GM23248 (cell line): ENCODE measurements around the gene KCNH3. TPM values are rescaled to one million over a fixed set of nuclear protein-coding genes. Genes with fewer than 3 reads are reported as not detected.
A peak's percentile ranks its signal among the peaks of the same experiment; 100 is the strongest.

ENCODE experiments used
- DNase-seq: peaks from one replicate; pipeline ENCODE4 v3.0.0-alpha.2; 2015
- H2AFZ ChIP-seq: fragments of 200-600 bp; sonication (generic); 2 replicates; pipeline ENCODE4 v1.6.1; 2016; ENCODE audit warnings: antibody characterized with exemption
- H3F3A ChIP-seq: fragments of 200-600 bp; sonication (generic); 2 replicates; pipeline ENCODE4 v1.6.1; 2016; ENCODE audit warnings: mild to moderate bottlenecking, antibody characterized with exemption, mixed run types; ENCODE audit not compliant: insufficient read depth
- H3K27ac ChIP-seq: fragments of 200-600 bp; sonication (generic); 2 replicates; pipeline ENCODE4 v1.5.1; 2016; ENCODE audit warnings: mild to moderate bottlenecking
- H3K27me3 ChIP-seq: fragments of 200-600 bp; sonication (generic); replicated peaks from 2 replicates; pipeline ENCODE4 v1.6.1; 2016; ENCODE audit warnings: mild to moderate bottlenecking; ENCODE audit not compliant: insufficient read depth
- H3K36me3 ChIP-seq: fragments of 200-600 bp; sonication (generic); 2 replicates; pipeline ENCODE4 v1.6.1; 2016; ENCODE audit warnings: low read depth, mild to moderate bottlenecking
- H3K4me1 ChIP-seq: fragments of 200-600 bp; sonication (generic); 2 replicates; pipeline ENCODE4 v1.6.1; 2016; ENCODE audit warnings: mild to moderate bottlenecking; ENCODE audit not compliant: insufficient read depth
- H3K4me2 ChIP-seq: fragments of 200-600 bp; sonication (generic); one replicate; pipeline ENCODE4 v1.6.1; 2016; ENCODE audit warnings: mild to moderate bottlenecking; ENCODE audit not compliant: unreplicated experiment
- H3K4me3 ChIP-seq: fragments of 200-600 bp; sonication (generic); 2 replicates; pipeline ENCODE4 v1.5.1; 2016; ENCODE audit warnings: mild to moderate bottlenecking
- H3K79me2 ChIP-seq: fragments of 200-600 bp; sonication (generic); 2 replicates; pipeline ENCODE4 v1.6.1; 2016; ENCODE audit warnings: mild to moderate bottlenecking; ENCODE audit not compliant: insufficient read depth
- H3K9ac ChIP-seq: fragments of 200-600 bp; sonication (generic); 2 replicates; pipeline ENCODE4 v1.6.1; 2016; ENCODE audit warnings: mild to moderate bottlenecking
- H3K9me2 ChIP-seq: fragments of 200-600 bp; sonication (generic); 2 replicates; pipeline ENCODE4 v1.6.1; 2016; ENCODE audit warnings: mixed run types, mild to moderate bottlenecking, moderate library complexity; ENCODE audit not compliant: insufficient read depth
- H3K9me3 ChIP-seq: fragments of 200-600 bp; sonication (generic); one replicate; pipeline ENCODE4 v1.6.1; 2017; ENCODE audit warnings: low read depth
- H4K20me1 ChIP-seq: fragments of 200-600 bp; sonication (generic); 2 replicates; pipeline ENCODE4 v1.6.0; 2016; ENCODE audit not compliant: insufficient read depth
- EZH2 ChIP-seq: fragments of 200-600 bp; sonication (generic); IDR thresholded peaks from 2 replicates; pipeline ENCODE4 v1.6.1; 2018; ENCODE audit warnings: antibody characterized with exemption, mild to moderate bottlenecking; ENCODE audit not compliant: insufficient read depth, poor library complexity, severe bottlenecking
- EZH2phosphoT487 ChIP-seq: fragments of 200-600 bp; sonication (generic); IDR thresholded peaks from 2 replicates; pipeline ENCODE4 v1.6.1; 2018; ENCODE audit warnings: antibody characterized with exemption, moderate library complexity, mild to moderate bottlenecking, low read depth; ENCODE audit not compliant: insufficient read depth
- WGBS, 2 experiments: methylation state at CpG; one replicate each; pipeline ENCODE4 v1.1.6; 2015 to 2017; ENCODE audit warnings: low lambda C conversion rate in 2 of 2, low coverage in 1 of 2; ENCODE audit errors: missing lambda C conversion rate in 2 of 2; 5-methylcytosine and 5-hydroxymethylcytosine counted together
- in situ Hi-C: fragments of 300-500 bp; cut with MboI; formaldehyde crosslinking; loops from 2 replicates; pipeline ENCODE4 v1.15.0; 2020
- polyA plus RNA-seq: library from polyadenylated mRNA; unstranded; fragments of >200 nt; fragmentation: Nextera tagmentation; extraction: Ambion mirVana; gene quantifications from 2 replicates; pipeline ENCODE4 v1.2.1, GENCODE V29; 2016
- total RNA-seq: library from RNA; depleted of rRNA; stranded (reverse); fragments of >200 nt; shearing (Covaris generic); gene quantifications from 2 replicates; pipeline ENCODE4 v1.2.3, GENCODE V29; 2014

KCNH3 gene
- total and polyA plus RNA-seq, 2 experiments from 2014 or later: 0.09 TPM; not detected in 1

DNA sequence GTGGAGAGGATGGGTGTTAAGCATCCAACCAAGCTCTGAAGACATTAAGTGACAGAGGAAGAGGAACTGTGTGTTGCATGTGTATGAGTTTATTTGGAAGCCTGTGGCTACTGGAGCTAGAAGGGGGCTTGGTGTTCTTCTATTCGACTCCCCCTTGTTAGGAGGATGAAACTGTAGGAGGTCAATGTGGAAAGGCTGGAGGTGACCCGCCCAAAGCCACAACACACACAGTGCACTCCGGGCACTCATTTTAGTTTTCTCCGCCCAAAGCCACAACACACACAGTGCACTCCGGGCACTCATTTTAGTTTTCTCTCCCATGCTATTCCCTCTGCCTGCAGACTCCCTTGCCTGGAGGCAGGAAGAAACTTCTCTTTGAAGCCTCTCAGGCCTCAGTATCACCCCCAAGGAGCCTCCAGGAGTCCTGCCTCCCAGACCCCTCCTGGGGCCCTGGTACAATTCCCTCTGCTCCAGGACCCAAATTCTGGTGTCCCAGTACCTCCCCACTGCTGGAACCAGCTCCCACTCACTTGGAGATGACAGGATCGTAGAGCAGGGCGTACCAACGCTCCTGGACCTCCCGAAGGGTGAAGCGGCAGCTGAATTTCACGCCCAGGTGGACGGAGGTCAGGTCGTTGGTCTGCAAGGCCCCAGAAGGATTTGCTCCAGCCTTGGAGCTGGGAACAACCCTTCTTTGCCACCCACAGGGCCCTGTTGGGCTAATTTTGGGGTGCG is 25.3 kb downstream of the KCNH3 start:
- Histone ChIP-seq H2AFZ (no peak overlapping the region), H3K4me3 (no peak overlapping the region), H3K9ac (no peak overlapping the region), H3K27me3 (no peaks in the 10 kb centered on the region), H3K9me3 (no peaks in the 10 kb centered on the region), H3K4me1 (peaks cover 9% of the 10 kb centered on the region; the same call in 1 of the 2 replicates), H3F3A (no peaks in the 10 kb centered on the region), H4K20me1 (no peaks in the 10 kb centered on the region), H3K9me2 (no peaks in the 10 kb centered on the region), H3K4me2 (no peak overlapping the region), H3K27ac (no peak overlapping the region), H3K79me2 (peaks cover 29% of the 10 kb centered on the region), H3K36me3 (peaks cover 2% of the 10 kb centered on the region; the same call in 1 of the 2 replicates)
- DNase-seq: no peak
- TF ChIP-seq EZH2 (no peak), EZH2phosphoT487 (no peak)
- in situ Hi-C loops: no loop called here
- WGBS, 2 experiments: 90 to 93% methylated on average over 14 of the region's 14 CpGs

DNA sequence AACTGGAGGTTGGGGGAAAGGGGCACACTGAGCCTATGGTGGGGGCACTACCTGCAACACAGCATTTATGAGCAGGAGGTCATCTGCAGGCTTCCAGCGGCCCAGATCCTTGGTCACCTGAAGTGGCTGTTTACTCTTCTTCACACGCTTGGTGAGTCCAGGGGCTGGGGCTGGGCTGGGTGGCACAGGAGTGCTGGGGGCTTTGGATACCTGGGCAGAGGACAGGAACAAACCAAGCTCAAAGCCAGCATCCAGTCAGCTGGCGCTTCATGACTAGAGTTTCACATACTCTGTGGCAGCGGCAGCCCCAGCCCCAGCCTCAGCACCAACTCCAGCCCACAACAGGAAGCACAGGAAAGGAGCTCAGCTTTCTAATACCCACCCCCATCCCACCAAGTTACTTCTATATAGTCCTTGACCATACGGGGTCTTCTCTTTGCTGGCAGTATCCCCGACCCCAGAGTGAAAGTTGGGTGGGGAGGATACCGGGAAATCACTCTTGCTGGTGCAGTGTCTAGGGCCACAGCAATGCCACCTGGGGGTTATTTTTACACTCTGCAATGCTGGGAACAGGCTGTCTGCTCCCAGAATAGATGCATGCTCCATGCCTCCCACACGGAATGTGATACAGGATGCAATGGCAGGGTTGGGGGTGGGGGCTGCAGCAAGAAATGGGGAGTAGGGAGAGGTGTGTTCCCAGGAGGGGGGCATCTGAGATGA is 26.0 kb downstream of the KCNH3 start:
- H3K4me3 ChIP-seq: no peak overlapping the region
- H2AFZ ChIP-seq: no peak overlapping the region
- peaks cover 36% of the 10 kb centered on the region for H3K79me2 ChIP-seq
- no peaks in the 10 kb centered on the region for H3K9me2 ChIP-seq
- no peak overlapping the region for H3K4me2 ChIP-seq
- H3K27me3 ChIP-seq: no peaks in the 10 kb centered on the region
- TF ChIP-seq EZH2phosphoT487: no peak
- TF ChIP-seq EZH2: no peak
- in situ Hi-C loops: no loop called here
- no peaks in the 10 kb centered on the region for H3F3A ChIP-seq
- peaks cover 2% of the 10 kb centered on the region; the same call in 1 of the 2 replicates for H3K36me3 ChIP-seq
- no peak overlapping the region for H3K9ac ChIP-seq
- no peak for DNase-seq
- H3K27ac ChIP-seq: no peak overlapping the region
- 83 to 86% methylated on average over 7 to 8 of the region's 8 CpGs for WGBS, 2 experiments
- H3K4me1 ChIP-seq: peaks cover 11% of the 10 kb centered on the region; the same call in 1 of the 2 replicates
- H3K9me3 ChIP-seq: no peaks in the 10 kb centered on the region
- H4K20me1 ChIP-seq: no peaks in the 10 kb centered on the region

DNA sequence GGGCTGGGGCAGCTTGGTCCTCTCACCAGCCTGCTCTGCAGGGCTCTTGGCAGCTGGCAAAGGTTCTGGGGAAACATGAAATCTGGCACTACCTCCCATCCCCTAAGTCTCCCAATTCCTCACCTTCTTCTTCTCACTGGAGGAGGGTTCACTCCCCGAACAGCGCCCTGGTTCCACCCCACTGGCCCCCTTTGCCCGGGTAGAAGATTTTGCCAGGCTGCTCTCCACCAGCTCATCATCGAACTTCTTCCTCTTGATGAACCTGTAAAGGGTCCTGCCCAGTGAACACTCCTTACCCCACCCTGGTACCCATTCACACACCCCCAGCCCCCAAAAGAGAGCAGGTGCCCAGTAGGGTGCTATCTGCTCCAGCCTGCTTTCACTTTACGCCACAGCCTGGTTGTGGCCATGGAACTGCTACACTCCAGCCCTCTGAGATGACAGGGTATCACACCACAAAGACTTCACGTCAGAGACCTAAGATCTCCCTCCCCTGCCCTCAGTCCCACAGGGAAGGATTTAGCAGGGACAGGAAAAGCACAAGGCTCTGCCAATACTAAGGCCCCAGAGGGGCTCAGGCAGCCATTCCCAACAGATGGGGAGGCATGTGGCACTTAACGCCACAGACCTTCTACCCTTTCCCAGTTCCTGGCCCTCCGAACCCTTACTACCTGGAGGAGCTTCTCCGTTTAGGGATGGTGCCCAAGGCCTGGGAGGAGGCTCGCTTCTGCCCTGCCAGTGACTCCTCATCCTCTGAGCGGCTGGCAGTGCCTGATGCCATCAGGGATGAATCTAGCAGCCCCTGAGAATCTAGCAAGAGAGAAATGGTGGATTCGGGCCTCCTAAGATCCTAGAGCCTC is 26.8 kb downstream of the KCNH3 start:
- Histone ChIP-seq H3K9me2 (no peaks in the 10 kb centered on the region), H3K4me1 (peaks cover 11% of the 10 kb centered on the region; the same call in 1 of the 2 replicates), H3K9me3 (no peaks in the 10 kb centered on the region), H4K20me1 (no peaks in the 10 kb centered on the region), H3K4me2 (no peak overlapping the region), H3K4me3 (no peak overlapping the region), H3K9ac (no peak overlapping the region), H3F3A (no peaks in the 10 kb centered on the region), H3K27ac (no peak overlapping the region), H3K36me3 (peaks cover 2% of the 10 kb centered on the region; the same call in 1 of the 2 replicates), H2AFZ (no peak overlapping the region), H3K27me3 (no peaks in the 10 kb centered on the region), H3K79me2 (peaks cover 44% of the 10 kb centered on the region)
- 87 to 88% methylated on average over 12 of the region's 12 CpGs for WGBS, 2 experiments
- DNase-seq: no peak
- in situ Hi-C loops: no loop called here
- TF ChIP-seq EZH2phosphoT487 (no peak), EZH2 (no peak)

DNA sequence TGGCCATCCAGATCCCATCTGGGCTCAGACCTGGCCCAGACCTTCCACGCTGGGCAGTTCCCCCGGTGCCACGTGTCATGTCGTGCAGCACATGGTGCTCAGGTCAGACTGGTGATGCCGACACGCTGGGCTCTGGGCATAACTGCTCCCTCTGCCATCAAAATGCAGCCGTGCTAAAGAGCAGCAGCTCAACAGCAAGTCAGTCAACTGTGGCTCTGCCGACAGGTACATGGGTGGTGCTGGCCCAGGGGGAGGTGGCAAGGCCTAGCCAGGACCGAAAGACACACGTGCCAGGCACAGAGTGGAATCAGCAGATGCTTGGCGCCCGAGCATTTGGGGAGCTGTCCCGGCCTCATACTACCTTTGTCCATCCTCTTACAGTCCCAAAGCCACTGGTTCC is 27.5 kb downstream of the KCNH3 start:
- TF ChIP-seq EZH2phosphoT487: no peak
- TF ChIP-seq EZH2: no peak
- H4K20me1 ChIP-seq: no peaks in the 10 kb centered on the region
- no peaks in the 10 kb centered on the region for H3F3A ChIP-seq
- H3K27ac ChIP-seq: no peak overlapping the region
- H3K4me1 ChIP-seq: peaks cover 11% of the 10 kb centered on the region; the same call in 1 of the 2 replicates
- no peaks in the 10 kb centered on the region for H3K9me3 ChIP-seq
- peaks cover 2% of the 10 kb centered on the region; the same call in 1 of the 2 replicates for H3K36me3 ChIP-seq
- no peaks in the 10 kb centered on the region for H3K27me3 ChIP-seq
- H2AFZ ChIP-seq: no peak overlapping the region
- H3K4me3 ChIP-seq: no peak overlapping the region
- no peaks in the 10 kb centered on the region for H3K9me2 ChIP-seq
- no peak overlapping the region for H3K4me2 ChIP-seq
- DNase-seq: no peak
- peak overlapping the region; percentile 96 for H3K9ac ChIP-seq
- peaks cover 52% of the 10 kb centered on the region for H3K79me2 ChIP-seq
- in situ Hi-C loops: no loop called here
- 88 to 90% methylated on average over 13 of the region's 13 CpGs for WGBS, 2 experiments
